ENCODE results near the gene AATF. TPM values are rescaled to one million over a fixed set of nuclear protein-coding genes. Genes with fewer than 3 reads are reported as not detected.

Gene AATF, protein sequence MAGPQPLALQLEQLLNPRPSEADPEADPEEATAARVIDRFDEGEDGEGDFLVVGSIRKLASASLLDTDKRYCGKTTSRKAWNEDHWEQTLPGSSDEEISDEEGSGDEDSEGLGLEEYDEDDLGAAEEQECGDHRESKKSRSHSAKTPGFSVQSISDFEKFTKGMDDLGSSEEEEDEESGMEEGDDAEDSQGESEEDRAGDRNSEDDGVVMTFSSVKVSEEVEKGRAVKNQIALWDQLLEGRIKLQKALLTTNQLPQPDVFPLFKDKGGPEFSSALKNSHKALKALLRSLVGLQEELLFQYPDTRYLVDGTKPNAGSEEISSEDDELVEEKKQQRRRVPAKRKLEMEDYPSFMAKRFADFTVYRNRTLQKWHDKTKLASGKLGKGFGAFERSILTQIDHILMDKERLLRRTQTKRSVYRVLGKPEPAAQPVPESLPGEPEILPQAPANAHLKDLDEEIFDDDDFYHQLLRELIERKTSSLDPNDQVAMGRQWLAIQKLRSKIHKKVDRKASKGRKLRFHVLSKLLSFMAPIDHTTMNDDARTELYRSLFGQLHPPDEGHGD
- total RNA-seq: 66.3 TPM
- 33.5 TPM for polyA plus RNA-seq
- long read RNA-seq, donor 1, partial matches to known transcripts: 0 of 3 reads
- long read RNA-seq, donor 1, other reads (novel, unspliced or antisense): 0 of 3 reads
- long read RNA-seq, donor 2: 0 reads
- long read RNA-seq, donor 3, transcript AATF-208 (12 exons, 2,141 nt): major isoform, 18 of 36 reads
- long read RNA-seq, donor 3, partial matches to known transcripts: 6 of 36 reads
- long read RNA-seq, donor 3, other reads (novel, unspliced or antisense): 6 of 36 reads
- long read RNA-seq, donor 4, partial matches to known transcripts: 0 of 16 reads
- long read RNA-seq, donor 4, other reads (novel, unspliced or antisense): 7 of 16 reads
- long read RNA-seq, donor 5, transcript AATF-203 (1 exons, 2,044 nt): minor isoform, 6 of 46 reads
- long read RNA-seq, donor 5, transcript AATF-208 (12 exons, 2,141 nt): major isoform, 8 of 46 reads
- long read RNA-seq, donor 5, partial matches to known transcripts: 21 of 46 reads
- long read RNA-seq, donor 5, other reads (novel, unspliced or antisense): 6 of 46 reads
- long read RNA-seq, donor 6, transcript AATF-208 (12 exons, 2,141 nt): major isoform, 5 of 8 reads
- long read RNA-seq, donor 6, partial matches to known transcripts: 0 of 8 reads
- long read RNA-seq, donor 6, other reads (novel, unspliced or antisense): 0 of 8 reads
- long read RNA-seq, donor 7, transcript AATF-208 (12 exons, 2,141 nt): major isoform, 8 of 16 reads
- long read RNA-seq, donor 7, partial matches to known transcripts: 0 of 16 reads
- long read RNA-seq, donor 7, other reads (novel, unspliced or antisense): 0 of 16 reads
- long read RNA-seq, donor 8, transcript AATF-208 (12 exons, 2,141 nt): major isoform, 5 of 7 reads
- long read RNA-seq, donor 8, partial matches to known transcripts: 0 of 7 reads
- long read RNA-seq, donor 8, other reads (novel, unspliced or antisense): 0 of 7 reads
- long read RNA-seq, donor 9, transcript AATF-208 (12 exons, 2,141 nt): major isoform, 7 of 9 reads
- long read RNA-seq, donor 9, partial matches to known transcripts: 0 of 9 reads
- long read RNA-seq, donor 9, other reads (novel, unspliced or antisense): 0 of 9 reads
- long read RNA-seq, donor 10, transcript AATF-208 (12 exons, 2,141 nt): major isoform, 7 of 13 reads
- long read RNA-seq, donor 10, partial matches to known transcripts: 5 of 13 reads
- long read RNA-seq, donor 10, other reads (novel, unspliced or antisense): 0 of 13 reads

DNA sequence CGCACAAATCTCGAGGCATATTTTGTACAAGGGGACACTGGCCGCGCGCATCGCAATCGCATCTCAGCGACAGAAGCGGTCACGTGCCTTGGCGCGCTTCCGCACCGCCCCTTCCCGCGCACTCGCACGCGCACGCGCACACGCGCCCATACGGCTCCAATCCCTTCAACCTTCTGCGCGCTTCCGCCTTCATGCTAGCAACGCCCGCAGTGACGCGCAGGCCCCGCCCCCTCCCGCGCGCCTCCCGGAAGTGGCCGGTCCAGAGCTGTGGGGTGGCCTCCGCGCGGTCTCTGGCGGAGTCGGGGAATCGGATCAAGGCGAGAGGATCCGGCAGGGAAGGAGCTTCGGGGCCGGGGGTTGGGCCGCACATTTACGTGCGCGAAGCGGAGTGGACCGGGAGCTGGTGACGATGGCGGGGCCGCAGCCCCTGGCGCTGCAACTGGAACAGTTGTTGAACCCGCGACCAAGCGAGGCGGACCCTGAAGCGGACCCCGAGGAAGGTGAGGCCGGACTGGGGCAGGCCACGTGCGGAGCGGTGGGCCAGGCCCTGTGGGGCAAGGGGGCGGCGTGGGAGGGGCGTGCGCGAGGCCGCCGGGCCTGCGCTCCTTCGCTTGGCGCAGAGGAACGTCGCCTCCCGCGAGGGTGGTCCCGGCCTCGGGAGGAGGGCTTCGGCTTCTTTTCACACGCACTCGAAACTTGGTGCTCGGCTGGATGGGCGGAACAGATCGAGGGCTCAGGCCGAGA, at the start of gene AATF:
Gene AATF (plus strand): TSS at position 238 of the 744 bp plus-strand sequence. CDS start 172 bp downstream, at position 410.
- H3K4me1 ChIP-seq (ENCODE audit: control insufficient read depth in 2 of 2, insufficient read depth in 2 of 2, low read length in 2 of 2): peaks cover 18 to 19% of the 10 kb centered on the region in 2 donors
- peak; percentile 88 to 99 (median 95) for DNase-seq (ENCODE audit: low read depth in 6 of 9, low spot score in 9 of 9)
- H3K27me3 ChIP-seq (ENCODE audit: control insufficient read depth in 2 of 2, insufficient read depth in 1 of 2, low read length in 1 of 2): peaks cover 37 to 47% of the 10 kb centered on the region in 2 donors
- peak within 1 kb of the TSS; percentile 64 to 82 for H3K27ac ChIP-seq (ENCODE audit: low read depth in 1 of 2, low read length in 1 of 2)
- peak within 1 kb of the TSS; percentile 68 to 90 for H3K4me3 ChIP-seq (ENCODE audit: low read length in 2 of 2)
- H3K9me3 ChIP-seq (ENCODE audit: control insufficient read depth in 2 of 2, insufficient read depth in 1 of 2, low read length in 1 of 2): peaks cover 0 to 10% of the 10 kb centered on the region in 2 donors
- WGBS: under 1% methylated on average over 90 of the region's 90 CpGs
- H3K36me3 ChIP-seq (ENCODE audit: control insufficient read depth in 2 of 2, insufficient read depth in 2 of 2, low read length in 1 of 2): peaks cover 12 to 32% of the 10 kb centered on the region in 2 donors

DNA sequence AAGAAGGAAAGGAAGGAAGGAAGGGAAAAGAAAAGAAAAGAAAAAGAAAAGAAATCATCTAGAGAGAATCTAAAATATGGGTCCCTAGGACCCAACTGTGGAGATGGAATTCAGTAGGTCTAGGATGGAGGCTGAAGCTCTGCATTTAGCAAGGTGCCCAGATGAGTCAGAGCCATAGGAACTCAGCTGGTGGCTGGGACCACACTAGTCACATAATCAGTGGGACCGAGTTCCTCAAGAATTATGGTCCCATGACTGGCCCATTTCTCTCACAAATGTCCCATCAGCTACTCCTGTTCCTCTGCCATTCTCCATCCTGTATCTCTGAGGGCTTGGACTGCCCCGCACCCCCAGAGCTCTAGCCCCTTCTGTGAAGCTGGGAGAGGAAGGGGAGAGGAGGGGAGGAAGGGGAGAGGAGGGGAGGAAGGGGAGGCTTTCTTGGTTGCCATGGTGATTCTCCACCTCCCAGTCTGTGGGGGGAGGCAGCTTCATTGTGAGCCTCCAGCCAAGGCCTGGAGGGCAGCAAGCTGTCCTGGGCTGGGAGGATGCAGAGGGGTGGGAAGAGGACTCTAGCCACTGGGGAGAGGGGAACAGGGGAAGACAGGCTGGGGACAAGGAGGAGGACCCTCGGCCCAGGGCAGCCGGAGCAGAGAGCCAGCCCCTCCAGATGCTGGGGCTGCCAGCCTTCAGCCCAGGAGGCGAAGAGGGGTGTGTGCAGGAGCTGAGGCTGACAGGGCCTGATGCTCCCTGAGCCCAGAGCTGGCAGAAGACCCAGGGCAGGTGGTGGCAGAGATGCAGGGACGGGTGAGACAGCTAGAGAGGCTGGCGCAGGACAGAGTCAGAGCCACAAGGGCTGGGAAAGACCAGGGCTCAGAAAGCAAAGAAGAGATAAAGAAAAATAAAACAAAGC, 49.2 kb upstream of the AATF start:
- Histone ChIP-seq H3K27me3 (ENCODE audit: control insufficient read depth in 2 of 2, insufficient read depth in 1 of 2, low read length in 1 of 2) (peaks cover 0 to 26% of the 10 kb centered on the region in 2 donors), H3K36me3 (ENCODE audit: control insufficient read depth in 2 of 2, insufficient read depth in 2 of 2, low read length in 1 of 2) (no peaks in the 10 kb centered on the region), H3K4me3 (ENCODE audit: low read length in 2 of 2) (no peak overlapping the region), H3K4me1 (ENCODE audit: control insufficient read depth in 2 of 2, insufficient read depth in 2 of 2, low read length in 2 of 2) (no peaks in the 10 kb centered on the region), H3K27ac (ENCODE audit: low read depth in 1 of 2, low read length in 1 of 2) (no peak overlapping the region), H3K9me3 (ENCODE audit: control insufficient read depth in 2 of 2, insufficient read depth in 1 of 2, low read length in 1 of 2) (no peaks in the 10 kb centered on the region)
- 80% methylated on average over 7 of the region's 7 CpGs for WGBS
- DNase-seq (ENCODE audit: low read depth in 6 of 9, low spot score in 9 of 9): no peak

DNA sequence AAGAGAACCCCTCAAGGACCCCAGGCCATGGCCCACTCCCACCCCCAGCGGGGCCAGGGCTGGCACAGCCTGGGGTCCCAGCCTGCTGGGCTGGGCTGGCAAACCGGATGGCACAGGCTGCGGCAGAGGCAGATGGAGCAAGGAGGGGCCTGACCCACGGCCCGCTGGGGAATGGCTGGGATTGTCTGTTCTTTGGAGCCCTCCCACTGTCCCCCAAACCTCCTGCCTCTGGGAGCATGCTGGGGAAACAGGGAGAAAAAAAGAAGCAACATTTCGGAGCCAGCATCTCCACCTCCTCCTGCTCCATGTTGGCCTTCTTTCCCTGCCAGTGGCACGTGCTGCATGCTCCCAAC, 48.6 kb upstream of the AATF start:
- no peak for DNase-seq (ENCODE audit: low read depth in 6 of 9, low spot score in 9 of 9)
- no peaks in the 10 kb centered on the region for H3K4me1 ChIP-seq (ENCODE audit: control insufficient read depth in 2 of 2, insufficient read depth in 2 of 2, low read length in 2 of 2)
- H3K4me3 ChIP-seq (ENCODE audit: low read length in 2 of 2): no peak overlapping the region
- H3K27me3 ChIP-seq (ENCODE audit: control insufficient read depth in 2 of 2, insufficient read depth in 1 of 2, low read length in 1 of 2): peaks cover 0 to 23% of the 10 kb centered on the region in 2 donors
- H3K36me3 ChIP-seq (ENCODE audit: control insufficient read depth in 2 of 2, insufficient read depth in 2 of 2, low read length in 1 of 2): no peaks in the 10 kb centered on the region
- WGBS: 91% methylated on average over 7 of the region's 7 CpGs
- H3K9me3 ChIP-seq (ENCODE audit: control insufficient read depth in 2 of 2, insufficient read depth in 1 of 2, low read length in 1 of 2): no peaks in the 10 kb centered on the region
- no peak overlapping the region for H3K27ac ChIP-seq (ENCODE audit: low read depth in 1 of 2, low read length in 1 of 2)

DNA sequence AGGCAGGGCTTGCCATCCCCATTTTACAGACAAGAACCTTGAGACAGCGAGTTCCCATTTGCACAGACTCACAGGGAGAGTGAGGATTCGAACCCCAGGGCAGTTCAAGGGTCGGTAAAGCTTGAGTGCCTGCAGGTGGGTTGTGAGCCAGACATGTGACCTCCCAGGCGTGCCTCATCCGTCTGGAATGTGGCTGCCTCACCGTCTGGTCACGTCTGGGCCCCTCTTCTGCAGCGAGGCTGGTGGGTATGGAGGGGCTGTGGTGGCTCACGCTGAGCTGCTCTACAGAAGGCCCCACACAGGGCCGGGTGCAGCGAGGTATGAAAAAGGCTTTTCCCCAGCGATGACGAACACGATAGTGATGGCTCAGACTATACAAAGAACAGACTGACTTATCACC, 47.2 kb upstream of the AATF start:
- Histone ChIP-seq H3K4me3 (ENCODE audit: low read length in 2 of 2) (no peak overlapping the region), H3K27me3 (ENCODE audit: control insufficient read depth in 2 of 2, insufficient read depth in 1 of 2, low read length in 1 of 2) (peaks cover 0 to 23% of the 10 kb centered on the region in 2 donors)
- DNase-seq (ENCODE audit: low read depth in 6 of 9, low spot score in 9 of 9): no peak

DNA sequence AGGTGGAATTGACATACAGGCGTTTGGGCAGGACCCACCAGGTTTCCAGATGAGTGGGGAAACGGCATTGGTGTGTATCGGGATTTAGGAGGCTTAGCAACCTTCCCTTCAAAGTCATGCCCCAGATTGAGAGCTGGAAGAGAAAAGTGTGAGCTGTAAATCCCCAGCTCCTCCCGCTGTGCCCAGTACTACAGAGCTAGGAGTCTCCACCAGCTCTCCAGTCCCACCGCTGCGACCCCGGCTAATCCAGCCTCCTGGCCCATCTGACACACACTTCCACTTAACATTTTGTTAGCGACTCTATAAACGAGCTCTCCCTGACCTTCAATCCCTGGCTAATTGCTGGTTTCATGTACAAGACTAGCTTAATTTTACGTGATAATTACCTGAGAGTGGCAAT, 41.3 kb upstream of the AATF start:
- Histone ChIP-seq H3K27ac (ENCODE audit: low read depth in 1 of 2, low read length in 1 of 2) (no peak overlapping the region), H3K4me3 (ENCODE audit: low read length in 2 of 2) (no peak overlapping the region), H3K36me3 (ENCODE audit: control insufficient read depth in 2 of 2, insufficient read depth in 2 of 2, low read length in 1 of 2) (no peaks in the 10 kb centered on the region), H3K4me1 (ENCODE audit: control insufficient read depth in 2 of 2, insufficient read depth in 2 of 2, low read length in 2 of 2) (no peaks in the 10 kb centered on the region), H3K27me3 (ENCODE audit: control insufficient read depth in 2 of 2, insufficient read depth in 1 of 2, low read length in 1 of 2) (peaks cover 3 to 24% of the 10 kb centered on the region in 2 donors), H3K9me3 (ENCODE audit: control insufficient read depth in 2 of 2, insufficient read depth in 1 of 2, low read length in 1 of 2) (no peaks in the 10 kb centered on the region)
- WGBS: 81% methylated on average over 10 of the region's 10 CpGs
- no peak for DNase-seq (ENCODE audit: low read depth in 6 of 9, low spot score in 9 of 9)

More for the DNA sequence above, 47.2 kb upstream of the AATF start:
- Histone ChIP-seq H3K9me3 (ENCODE audit: control insufficient read depth in 2 of 2, insufficient read depth in 1 of 2, low read length in 1 of 2) (no peaks in the 10 kb centered on the region), H3K36me3 (ENCODE audit: control insufficient read depth in 2 of 2, insufficient read depth in 2 of 2, low read length in 1 of 2) (no peaks in the 10 kb centered on the region), H3K27ac (ENCODE audit: low read depth in 1 of 2, low read length in 1 of 2) (no peak overlapping the region), H3K4me1 (ENCODE audit: control insufficient read depth in 2 of 2, insufficient read depth in 2 of 2, low read length in 2 of 2) (no peaks in the 10 kb centered on the region)
- WGBS: 84% methylated on average over 14 of the region's 14 CpGs

DNA sequence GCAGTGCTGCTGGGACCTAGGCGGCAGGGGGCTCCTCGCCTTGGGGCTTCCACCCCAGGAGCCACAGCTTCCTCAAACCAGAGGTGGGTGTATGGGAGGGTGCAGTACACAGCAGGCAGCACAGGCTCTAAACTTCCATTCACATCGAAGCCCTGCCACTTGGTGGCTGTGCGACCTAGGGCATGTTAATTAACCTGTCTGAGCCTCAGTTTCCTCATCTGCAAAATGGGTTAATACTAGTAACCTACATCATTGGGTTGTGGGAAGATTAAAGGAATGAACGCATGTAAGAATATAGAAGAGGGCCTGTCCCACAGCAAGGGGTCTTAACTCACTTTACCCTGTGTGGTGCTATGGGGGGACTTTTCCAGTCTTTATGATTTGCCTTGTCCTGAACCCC, 38.2 kb upstream of the AATF start:
- Histone ChIP-seq H3K27me3 (ENCODE audit: control insufficient read depth in 2 of 2, insufficient read depth in 1 of 2, low read length in 1 of 2) (peaks cover 3 to 31% of the 10 kb centered on the region in 2 donors), H3K36me3 (ENCODE audit: control insufficient read depth in 2 of 2, insufficient read depth in 2 of 2, low read length in 1 of 2) (no peaks in the 10 kb centered on the region), H3K4me3 (ENCODE audit: low read length in 2 of 2) (no peak overlapping the region), H3K27ac (ENCODE audit: low read depth in 1 of 2, low read length in 1 of 2) (no peak overlapping the region), H3K4me1 (ENCODE audit: control insufficient read depth in 2 of 2, insufficient read depth in 2 of 2, low read length in 2 of 2) (no peaks in the 10 kb centered on the region), H3K9me3 (ENCODE audit: control insufficient read depth in 2 of 2, insufficient read depth in 1 of 2, low read length in 1 of 2) (no peaks in the 10 kb centered on the region)
- DNase-seq (ENCODE audit: low read depth in 6 of 9, low spot score in 9 of 9): no peak
- 73% methylated on average over 5 of the region's 5 CpGs for WGBS

DNA sequence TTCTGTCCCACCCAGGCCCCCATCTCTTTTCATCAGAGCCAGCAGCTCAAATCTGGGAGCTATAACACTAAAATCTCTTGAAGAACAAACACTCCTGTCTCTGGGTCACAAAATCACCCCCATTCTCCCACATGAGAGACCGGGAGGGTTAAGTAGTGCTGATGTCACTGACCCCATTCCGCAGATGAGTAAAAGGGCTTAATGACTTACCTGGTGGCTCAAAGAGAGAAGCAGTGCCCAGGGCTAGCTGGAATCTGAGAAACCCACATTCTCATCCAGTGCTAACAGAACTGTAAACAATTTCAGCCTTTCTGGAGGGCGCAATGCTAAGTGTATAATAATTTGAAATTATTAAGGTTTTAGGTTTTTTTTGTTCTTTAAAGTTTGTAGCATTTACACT, 37.8 kb upstream of the AATF start:
- 80% methylated on average over 3 of the region's 3 CpGs for WGBS
- H3K4me1 ChIP-seq (ENCODE audit: control insufficient read depth in 2 of 2, insufficient read depth in 2 of 2, low read length in 2 of 2): no peaks in the 10 kb centered on the region
- no peak for DNase-seq (ENCODE audit: low read depth in 6 of 9, low spot score in 9 of 9)
- no peak overlapping the region for H3K4me3 ChIP-seq (ENCODE audit: low read length in 2 of 2)
- peaks cover 3 to 31% of the 10 kb centered on the region in 2 donors for H3K27me3 ChIP-seq (ENCODE audit: control insufficient read depth in 2 of 2, insufficient read depth in 1 of 2, low read length in 1 of 2)
- no peak overlapping the region for H3K27ac ChIP-seq (ENCODE audit: low read depth in 1 of 2, low read length in 1 of 2)
- no peaks in the 10 kb centered on the region for H3K9me3 ChIP-seq (ENCODE audit: control insufficient read depth in 2 of 2, insufficient read depth in 1 of 2, low read length in 1 of 2)
- no peaks in the 10 kb centered on the region for H3K36me3 ChIP-seq (ENCODE audit: control insufficient read depth in 2 of 2, insufficient read depth in 2 of 2, low read length in 1 of 2)

Measured in thymus (tissue), 14 donors.